Umbilical cord (tissue), 2 donors: ENCODE data around the gene DAD1. TPM values are rescaled to one million over a fixed set of nuclear protein-coding genes. Genes with fewer than 3 reads are reported as not detected.

Experiments
- DNase-seq: peaks from one replicate; pipeline ENCODE4 v3.0.0-alpha.2; 2015; ENCODE audit warnings: low spot score
- total RNA-seq: library from RNA; depleted of rRNA; stranded (reverse); fragments of >200 nt; gene quantifications from one replicate; pipeline ENCODE4 v1.2.3, GENCODE V29; 2014; ENCODE audit warnings: low replicate concordance; ENCODE audit not compliant: insufficient read depth

Gene DAD1
- total RNA-seq, 1 donor from 2014 or later = 160 TPM

- DNase-seq = peak; percentile 86
These were observed 68.9 kb downstream of the DAD1 start for GRCh38 chr14:22519877-22520685.

- no peak for DNase-seq
These were observed 71.0 kb downstream of the DAD1 start for GRCh38 chr14:22518073-22518472.

GRCh38 chr14:22517117-22517720 lies 71.8 kb downstream of the DAD1 start:
- peak; percentile 57 for DNase-seq

- DNase-seq = no peak
These were observed 73.1 kb downstream of the DAD1 start for GRCh38 chr14:22515929-22516328.

Other genes starting within 250 kb of the DAD1 start
- 12.3 TPM for gene ABHD4, start 9.1 kb upstream of the DAD1 start, total RNA-seq
- gene OR6J1, start 55.1 kb upstream of the DAD1 start, total RNA-seq = 0.72 TPM
- 20.7 TPM for gene OXA1L, start 177.5 kb upstream of the DAD1 start, total RNA-seq
- 4.8 TPM for gene SLC7A7, start 226.2 kb upstream of the DAD1 start, total RNA-seq
- gene MRPL52, start 240.7 kb upstream of the DAD1 start, total RNA-seq = 22.4 TPM
- gene MMP14, start 247.4 kb upstream of the DAD1 start, total RNA-seq = 103 TPM